ENCODE results near the gene PRRG1.
"Not testable (repeated sequence)": the region's sequence is repeated elsewhere in the genome, so short reads cannot be mapped to it uniquely, and the experiment has no call there.

Gene PRRG1

GRCh38 chrX:37380256-37380655 is 31.1 kb downstream of the PRRG1 start:
- no peak for DNase-seq

- DNase-seq = no peak
Measured at GRCh38 chrX:37380924-37381323, 31.8 kb downstream of the PRRG1 start.

GRCh38 chrX:37383313-37383712 is 34.1 kb downstream of the PRRG1 start:
- no peak for DNase-seq

- no peak for DNase-seq
Measured at GRCh38 chrX:37388413-37388812, 39.2 kb downstream of the PRRG1 start.

- DNase-seq = no peak
Measured at GRCh38 chrX:37405956-37406355, 56.8 kb downstream of the PRRG1 start.

GRCh38 chrX:37407736-37408135 is 58.6 kb downstream of the PRRG1 start:
- no peak for DNase-seq

GRCh38 chrX:37409278-37409677 is 60.1 kb downstream of the PRRG1 start:
- no peak for DNase-seq

- no peak for DNase-seq
Measured at GRCh38 chrX:37420185-37420584, 71.0 kb downstream of the PRRG1 start.

- no peak for DNase-seq
Measured at GRCh38 chrX:37420756-37421155, 71.6 kb downstream of the PRRG1 start.

- no peak for DNase-seq
Measured at GRCh38 chrX:37424000-37424429, 74.9 kb downstream of the PRRG1 start.

GRCh38 chrX:37425370-37425769 is 76.2 kb downstream of the PRRG1 start:
- DNase-seq = no peak

- not testable (repeated sequence) for DNase-seq
Measured at GRCh38 chrX:37428962-37429361, 79.8 kb downstream of the PRRG1 start.

GRCh38 chrX:37434362-37434761 is 85.2 kb downstream of the PRRG1 start:
- DNase-seq = no peak

- no peak for DNase-seq
Measured at GRCh38 chrX:37437160-37437559, 88.0 kb downstream of the PRRG1 start.

- no peak for DNase-seq
Measured at GRCh38 chrX:37441377-37441776, 92.2 kb downstream of the PRRG1 start.

GRCh38 chrX:37445182-37445581 is 96.0 kb downstream of the PRRG1 start:
- DNase-seq = no peak

- no peak for DNase-seq
Measured at GRCh38 chrX:37453821-37454220, 104.7 kb downstream of the PRRG1 start.

GRCh38 chrX:37454537-37455285 is 105.5 kb downstream of the PRRG1 start:
- no peak for DNase-seq

- no peak for DNase-seq
Measured at GRCh38 chrX:37455381-37455780, 106.2 kb downstream of the PRRG1 start.

GRCh38 chrX:37460285-37460684 is 111.1 kb downstream of the PRRG1 start:
- not testable (repeated sequence) for DNase-seq

GRCh38 chrX:37462346-37462745 is 113.2 kb downstream of the PRRG1 start:
- DNase-seq = no peak

GRCh38 chrX:37468124-37468739 is 119.1 kb downstream of the PRRG1 start:
- no peak for DNase-seq

- DNase-seq = no peak
Measured at GRCh38 chrX:37470711-37471110, 121.5 kb downstream of the PRRG1 start.

- no peak for DNase-seq
Measured at GRCh38 chrX:37472836-37473235, 123.7 kb downstream of the PRRG1 start.

GRCh38 chrX:37474478-37474877 is 125.3 kb downstream of the PRRG1 start:
- DNase-seq = no peak
